Caco-2 (cell line): ENCODE measurements around the gene ZNF407. TPM values are rescaled to one million over a fixed set of nuclear protein-coding genes. Genes with fewer than 3 reads are reported as not detected.

Source experiments
- BruUV-seq: library from RNA; stranded (reverse); fragments of 400-500 nt; replicated peaks from 2 replicates; lab custom pipeline; 2021; lab: Mats Ljungman, UMichigan
- CTCF ChIA-PET: fragments of 300-600 bp; sonication (Branson Sonifier 250); formaldehyde crosslinking; loops from one replicate; lab custom pipeline; 2022; ENCODE audit warnings: antibody characterized with exemption; lab: Charles Lee
- POLR2A ChIA-PET: fragments of 300-600 bp; sonication (Branson Sonifier 250); formaldehyde crosslinking; loops from one replicate; lab custom pipeline; 2022; ENCODE audit warnings: antibody characterized with exemption; lab: Charles Lee
- DNase-seq, 2 experiments: peaks; one replicate each; pipeline versions ENCODE4 v3.0.0 to v3.0.0-alpha.2; 2020 to 2022
- H3K27me3 ChIP-seq: replicated peaks from 2 replicates; pipeline ENCODE4 v1.6.0; 2011; ENCODE audit warnings: low read length; ENCODE audit not compliant: control insufficient read depth, insufficient read depth
- H3K36me3 ChIP-seq: 2 replicates; pipeline ENCODE4 v1.5.1; 2011; ENCODE audit warnings: low read length; ENCODE audit not compliant: control insufficient read depth, insufficient read depth
- H3K4me1 ChIP-seq: fragments of 250-450 bp; sonication (Bioruptor Pico); 2 replicates; pipeline ENCODE4 v1.5.1; 2020; ENCODE audit warnings: mild to moderate bottlenecking
- H3K4me3 ChIP-seq: 2 replicates; pipeline ENCODE4 v1.5.1; 2011; ENCODE audit warnings: low read depth, mild to moderate bottlenecking, control low read depth, low read length
- H3K9me3 ChIP-seq: fragments of 250-450 bp; sonication (Bioruptor Pico); 2 replicates; pipeline ENCODE4 v1.5.1; 2020; ENCODE audit warnings: mild to moderate bottlenecking, moderate library complexity
- H3K27ac Mint-ChIP-seq: one replicate; pipeline ENCODE4 v1.8.0; 2022; ENCODE audit warnings: mixed read lengths; ENCODE audit not compliant: unreplicated experiment
- H3K27me3 Mint-ChIP-seq: one replicate; pipeline ENCODE4 v1.8.0; 2022; ENCODE audit warnings: mixed read lengths; ENCODE audit not compliant: insufficient read depth, unreplicated experiment
- H3K36me3 Mint-ChIP-seq: one replicate; pipeline ENCODE4 v1.8.0; 2022; ENCODE audit warnings: mild to moderate bottlenecking, mixed read lengths; ENCODE audit not compliant: insufficient read depth, unreplicated experiment
- H3K4me1 Mint-ChIP-seq: one replicate; pipeline ENCODE4 v1.8.0; 2022; ENCODE audit warnings: low read depth, mixed read lengths; ENCODE audit not compliant: unreplicated experiment
- H3K4me3 Mint-ChIP-seq: one replicate; pipeline ENCODE4 v1.8.0; 2022; ENCODE audit warnings: mild to moderate bottlenecking, moderate library complexity, mixed read lengths; ENCODE audit not compliant: unreplicated experiment
- H3K9me3 Mint-ChIP-seq: one replicate; pipeline ENCODE4 v1.8.0; 2022; ENCODE audit warnings: mixed read lengths; ENCODE audit not compliant: unreplicated experiment
- intact Hi-C: fragments of 100-400 bp; cut with micrococcal nuclease; formaldehyde crosslinking; loops from one replicate; pipeline ENCODE4 v1.10.0; 2022; ENCODE audit not compliant: unreplicated experiment
- total RNA-seq: library from RNA; stranded (reverse); gene quantifications from 2 replicates; pipeline ENCODE4 v1.2.3, GENCODE V29; 2022
- TF ChIP-seq, protein P1 (sequence below), 2 experiments: fragments of 200-600 bp in 1 of 2; IDR thresholded peaks; 1 replicate in 1 of 2; 2 replicates in 1 of 2; pipeline versions ENCODE4 v1.5.1 to v1.8.0; 2011 to 2022; ENCODE audit warnings: antibody characterized with exemption in 1 of 2, control low read depth in 1 of 2, inconsistent platforms in 1 of 2, low read depth in 1 of 2, low read length in 1 of 2, mild to moderate bottlenecking in 1 of 2, moderate library complexity in 1 of 2; ENCODE audit not compliant: insufficient read depth in 1 of 2, severe bottlenecking in 1 of 2, unreplicated experiment in 1 of 2

Gene ZNF407
- total RNA-seq, 1 experiment from 2014 or later = 4.7 TPM

GRCh38 chr18:74817576-74817975, 219.9 kb downstream of the ZNF407 start:
- intact Hi-C loops = no loop called here
- no peak overlapping the region for H3K27ac Mint-ChIP-seq
- no peaks in the 10 kb centered on the region for H3K9me3 Mint-ChIP-seq
- DNase-seq = no peak
- no peaks in the 10 kb centered on the region for H3K27me3 Mint-ChIP-seq
- no TSS peak for BruUV-seq
- H3K36me3 ChIP-seq = no peaks in the 10 kb centered on the region
- H3K36me3 Mint-ChIP-seq = no peaks in the 10 kb centered on the region
- POLR2A ChIA-PET = no interaction called here
- no peak overlapping the region for H3K4me3 Mint-ChIP-seq
- CTCF ChIA-PET = no interaction called here
- no peaks in the 10 kb centered on the region for H3K4me1 Mint-ChIP-seq
- no peaks in the 10 kb centered on the region for H3K9me3 ChIP-seq
- H3K4me3 ChIP-seq = no peak overlapping the region
- TF ChIP-seq, protein P1, sequence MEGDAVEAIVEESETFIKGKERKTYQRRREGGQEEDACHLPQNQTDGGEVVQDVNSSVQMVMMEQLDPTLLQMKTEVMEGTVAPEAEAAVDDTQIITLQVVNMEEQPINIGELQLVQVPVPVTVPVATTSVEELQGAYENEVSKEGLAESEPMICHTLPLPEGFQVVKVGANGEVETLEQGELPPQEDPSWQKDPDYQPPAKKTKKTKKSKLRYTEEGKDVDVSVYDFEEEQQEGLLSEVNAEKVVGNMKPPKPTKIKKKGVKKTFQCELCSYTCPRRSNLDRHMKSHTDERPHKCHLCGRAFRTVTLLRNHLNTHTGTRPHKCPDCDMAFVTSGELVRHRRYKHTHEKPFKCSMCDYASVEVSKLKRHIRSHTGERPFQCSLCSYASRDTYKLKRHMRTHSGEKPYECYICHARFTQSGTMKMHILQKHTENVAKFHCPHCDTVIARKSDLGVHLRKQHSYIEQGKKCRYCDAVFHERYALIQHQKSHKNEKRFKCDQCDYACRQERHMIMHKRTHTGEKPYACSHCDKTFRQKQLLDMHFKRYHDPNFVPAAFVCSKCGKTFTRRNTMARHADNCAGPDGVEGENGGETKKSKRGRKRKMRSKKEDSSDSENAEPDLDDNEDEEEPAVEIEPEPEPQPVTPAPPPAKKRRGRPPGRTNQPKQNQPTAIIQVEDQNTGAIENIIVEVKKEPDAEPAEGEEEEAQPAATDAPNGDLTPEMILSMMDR (IDR thresholded peaks at IDR 0.05; ENCODE audit: insufficient read depth in 1 of 2, low read depth in 1 of 2, low read length in 1 of 2, severe bottlenecking in 1 of 2, unreplicated experiment in 1 of 2) = no peak
- no peaks in the 10 kb centered on the region for H3K4me1 ChIP-seq
- H3K27me3 ChIP-seq = no peaks in the 10 kb centered on the region

DNA sequence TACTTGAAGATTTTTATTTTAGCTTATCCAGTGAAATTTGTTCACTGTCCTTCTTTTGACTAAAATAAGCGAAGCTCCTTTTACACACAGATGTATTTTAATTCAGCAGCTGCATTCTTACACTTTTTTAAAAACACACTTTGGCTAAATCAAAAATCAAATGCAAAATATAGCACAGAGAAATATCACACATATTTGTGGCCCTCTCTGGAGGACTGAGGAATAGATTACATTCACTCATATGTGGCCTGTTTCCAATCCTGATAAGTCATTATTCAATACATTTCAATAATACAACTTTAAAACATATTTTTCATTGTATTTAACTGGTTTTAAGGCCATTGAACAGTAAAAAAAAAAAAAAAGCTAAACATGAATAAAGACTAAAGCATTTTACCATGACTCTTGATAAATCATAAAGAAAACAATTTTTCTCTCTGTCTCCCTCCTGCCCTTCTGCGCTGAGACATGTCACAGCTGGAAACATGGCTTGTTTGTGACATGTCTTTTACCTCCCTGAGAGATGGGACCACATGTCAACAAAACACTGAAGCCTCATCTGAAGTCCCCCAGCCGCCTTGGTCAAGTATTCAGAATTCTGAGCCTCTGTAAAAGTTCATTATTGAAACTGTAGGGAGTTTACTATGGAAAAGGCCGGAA, 221.0 kb downstream of the ZNF407 start:
- Mint-ChIP-seq H3K9me3 (no peaks in the 10 kb centered on the region), H3K27ac (no peak overlapping the region), H3K27me3 (no peaks in the 10 kb centered on the region), H3K4me3 (no peak overlapping the region), H3K4me1 (no peaks in the 10 kb centered on the region), H3K36me3 (no peaks in the 10 kb centered on the region)
- Histone ChIP-seq H3K4me3 (no peak overlapping the region), H3K36me3 (no peaks in the 10 kb centered on the region), H3K9me3 (no peaks in the 10 kb centered on the region), H3K27me3 (no peaks in the 10 kb centered on the region), H3K4me1 (no peaks in the 10 kb centered on the region)
- intact Hi-C loops = no loop called here
- no peak for DNase-seq
- BruUV-seq = no TSS peak
- ChIA-PET CTCF (interaction anchor here (1.8 kb wide), 1 partner anchor 16 kb away, joined by 7 read pairs; no protein-coding TSS in a partner anchor), POLR2A (no interaction called here)
- TF ChIP-seq, protein P1 (IDR thresholded peaks at IDR 0.05; ENCODE audit: insufficient read depth in 1 of 2, low read depth in 1 of 2, low read length in 1 of 2, severe bottlenecking in 1 of 2, unreplicated experiment in 1 of 2) = no peak

GRCh38 chr18:74819433-74820059, 221.9 kb downstream of the ZNF407 start:
- no peaks in the 10 kb centered on the region for H3K27me3 Mint-ChIP-seq
- POLR2A ChIA-PET = no interaction called here

More at GRCh38 chr18:74819433-74820059, 221.9 kb downstream of the ZNF407 start:
- Mint-ChIP-seq H3K9me3 (no peaks in the 10 kb centered on the region), H3K36me3 (no peaks in the 10 kb centered on the region), H3K27ac (no peak overlapping the region), H3K4me3 (no peak overlapping the region), H3K4me1 (no peaks in the 10 kb centered on the region)
- BruUV-seq = no TSS peak
- H3K4me3 ChIP-seq = no peak overlapping the region
- H3K9me3 ChIP-seq = no peaks in the 10 kb centered on the region
- TF ChIP-seq, protein P1 (IDR thresholded peaks at IDR 0.05; ENCODE audit: insufficient read depth in 1 of 2, low read depth in 1 of 2, low read length in 1 of 2, severe bottlenecking in 1 of 2, unreplicated experiment in 1 of 2) = peak in 1 of 2 experiments; percentile 45
- no peaks in the 10 kb centered on the region for H3K4me1 ChIP-seq
- no peaks in the 10 kb centered on the region for H3K36me3 ChIP-seq
- no peaks in the 10 kb centered on the region for H3K27me3 ChIP-seq
- intact Hi-C loops = no loop called here
- peak; percentile 33 to 36 for DNase-seq
- CTCF ChIA-PET = interaction anchor here (0.6 to 1.8 kb wide), 3 partner anchors 9 to 196 kb away, joined by 3 to 7 read pairs (median 5); no protein-coding TSS in a partner anchor
